Measurements from ENCODE around the gene AARS1.
A peak's percentile ranks its signal among the peaks of the same experiment; 100 is the strongest.
"Not testable (repeated sequence)": the region's sequence is repeated elsewhere in the genome, so short reads cannot be mapped to it uniquely, and the experiment has no call there.

AARS1 gene

DNA sequence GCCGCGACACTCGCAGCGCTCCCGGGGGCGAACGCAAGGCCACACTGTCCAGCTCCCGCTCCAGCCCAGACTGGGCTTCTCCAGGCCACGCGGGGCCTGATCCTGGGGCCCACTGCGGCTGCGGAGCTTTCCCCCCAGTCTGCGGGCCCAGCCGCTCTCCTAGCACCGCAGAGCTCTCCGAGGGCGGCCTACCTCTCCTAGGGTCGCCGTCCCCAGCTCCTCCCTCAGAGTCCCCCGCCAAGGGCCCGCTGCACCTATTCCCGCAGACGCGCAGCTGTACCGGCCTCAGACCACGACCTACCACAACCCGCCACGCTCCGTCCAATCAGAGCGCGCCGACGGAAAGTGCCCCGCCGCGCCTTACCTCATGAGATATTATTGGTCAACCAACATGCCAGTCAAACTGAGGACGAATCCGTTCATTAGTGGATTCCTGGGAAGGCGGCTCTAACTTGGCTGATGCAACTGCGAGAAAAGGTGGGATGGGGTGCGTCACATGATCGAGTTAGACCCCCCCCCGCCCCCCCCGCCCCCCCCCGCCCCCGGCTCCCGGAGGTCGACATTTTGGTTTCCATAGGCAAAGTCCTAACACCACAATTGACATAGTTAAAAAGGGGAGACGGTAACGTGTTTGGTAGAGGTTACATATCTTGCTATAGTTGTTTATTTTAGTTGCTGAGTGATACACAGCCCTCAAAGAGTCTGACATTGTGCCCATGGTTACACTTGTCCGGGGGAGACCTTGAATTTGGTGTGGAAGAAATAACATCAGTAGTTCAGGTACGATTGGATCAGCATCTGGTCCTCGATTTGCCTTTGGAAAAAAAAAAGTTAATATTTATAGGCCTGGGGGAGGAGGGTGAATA, at the start of gene AARS1:
Gene AARS1 (minus strand): TSS at position 278 of the 866 bp plus-strand sequence. CDS start 6,743 bp downstream, outside the sequence.
- peak; percentile 100 for DNase-seq (ENCODE audit: low read depth)

DNA sequence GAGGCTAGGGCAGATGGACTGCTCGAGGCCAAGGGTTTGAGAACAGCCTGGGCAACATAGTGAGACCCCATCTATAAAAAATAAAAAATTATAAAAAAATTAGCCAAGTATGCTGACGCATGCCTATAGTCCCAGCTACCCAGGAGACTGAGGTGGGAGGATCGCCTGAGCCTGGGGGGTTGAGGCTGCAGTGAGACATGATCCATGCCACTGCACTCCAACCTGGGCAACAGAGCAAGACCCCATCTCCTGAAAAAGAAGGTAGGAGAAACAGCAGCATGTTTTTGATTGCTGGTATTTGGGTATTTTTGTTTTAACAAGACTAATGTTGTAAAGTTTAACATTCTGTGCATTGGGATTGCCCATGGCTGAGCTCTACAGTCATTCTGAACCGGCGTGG, 48.5 kb upstream of the AARS1 start:
- DNase-seq (ENCODE audit: low read depth) = no peak

DNA sequence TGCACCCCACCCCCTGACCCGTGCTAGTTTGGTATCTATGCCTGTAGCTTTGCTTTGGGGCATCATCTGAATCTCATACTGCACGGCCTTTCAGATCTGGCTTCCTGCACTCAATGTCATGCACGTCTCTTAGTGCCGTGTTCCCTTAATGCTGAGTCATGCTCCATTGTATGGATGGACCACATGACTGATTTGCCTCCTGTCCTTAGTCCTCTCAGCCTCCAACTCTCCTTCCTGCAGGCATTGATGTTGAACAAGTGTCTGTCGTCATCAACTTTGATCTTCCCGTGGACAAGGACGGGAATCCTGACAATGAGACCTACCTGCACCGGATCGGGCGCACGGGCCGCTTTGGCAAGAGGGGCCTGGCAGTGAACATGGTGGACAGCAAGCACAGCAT, 43.4 kb upstream of the AARS1 start:
- DNase-seq (ENCODE audit: low read depth) = not testable (repeated sequence)

DNA sequence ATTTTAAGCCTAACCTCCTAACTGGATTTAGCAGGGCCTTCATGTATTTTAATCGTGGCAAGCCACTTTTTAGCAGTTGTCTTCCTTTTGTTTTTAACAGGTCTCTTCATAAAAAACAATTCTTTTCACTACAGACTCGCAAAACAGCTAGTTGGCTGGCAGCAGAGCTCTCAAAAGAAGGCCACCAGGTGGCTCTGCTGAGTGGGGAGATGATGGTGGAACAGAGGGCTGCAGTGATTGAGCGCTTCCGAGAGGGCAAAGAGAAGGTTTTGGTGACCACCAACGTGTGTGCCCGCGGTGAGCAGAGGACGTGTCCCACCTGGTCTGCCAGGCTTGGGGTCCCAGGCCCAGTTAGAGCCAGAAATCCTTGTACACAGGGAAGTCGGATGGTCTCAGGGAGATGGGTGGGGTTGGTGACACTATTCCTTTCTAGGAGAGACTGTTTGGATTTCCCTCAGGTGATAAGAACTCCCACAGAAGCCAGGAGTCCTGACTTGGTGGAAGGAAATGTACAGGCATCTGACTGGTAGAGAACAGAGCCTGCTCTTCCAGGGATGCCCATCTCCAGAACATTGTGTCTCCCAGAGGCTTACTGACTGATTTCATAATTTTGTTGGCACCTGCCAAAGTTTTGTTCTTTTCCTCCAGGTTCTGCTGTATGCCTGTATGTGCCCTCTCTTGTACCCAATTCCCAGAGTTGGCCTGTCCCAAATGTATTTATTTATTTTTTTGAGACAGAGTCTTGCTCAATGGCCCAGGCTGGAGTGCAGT, 42.5 kb upstream of the AARS1 start:
- DNase-seq (ENCODE audit: low read depth) = no peak

DNA sequence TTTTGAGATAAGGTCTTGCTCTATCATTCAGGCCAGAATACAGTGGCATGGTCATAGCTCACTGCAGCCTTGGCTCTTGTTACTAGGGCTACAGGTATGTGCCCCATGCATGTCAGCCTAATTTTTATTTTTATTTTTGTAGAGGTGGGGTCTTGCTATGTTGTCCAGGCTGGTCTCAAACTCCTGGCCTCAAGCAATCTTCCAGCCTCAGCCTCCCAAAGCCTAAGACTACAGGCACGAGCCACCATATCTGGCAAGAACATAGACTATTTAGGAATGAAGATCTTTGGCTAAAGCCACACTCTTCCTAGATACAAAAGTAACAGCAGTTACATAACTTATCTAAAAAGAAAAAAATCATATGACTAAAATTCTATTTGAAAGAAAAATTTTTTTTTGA, 41.8 kb upstream of the AARS1 start:
- DNase-seq (ENCODE audit: low read depth) = no peak

DNA sequence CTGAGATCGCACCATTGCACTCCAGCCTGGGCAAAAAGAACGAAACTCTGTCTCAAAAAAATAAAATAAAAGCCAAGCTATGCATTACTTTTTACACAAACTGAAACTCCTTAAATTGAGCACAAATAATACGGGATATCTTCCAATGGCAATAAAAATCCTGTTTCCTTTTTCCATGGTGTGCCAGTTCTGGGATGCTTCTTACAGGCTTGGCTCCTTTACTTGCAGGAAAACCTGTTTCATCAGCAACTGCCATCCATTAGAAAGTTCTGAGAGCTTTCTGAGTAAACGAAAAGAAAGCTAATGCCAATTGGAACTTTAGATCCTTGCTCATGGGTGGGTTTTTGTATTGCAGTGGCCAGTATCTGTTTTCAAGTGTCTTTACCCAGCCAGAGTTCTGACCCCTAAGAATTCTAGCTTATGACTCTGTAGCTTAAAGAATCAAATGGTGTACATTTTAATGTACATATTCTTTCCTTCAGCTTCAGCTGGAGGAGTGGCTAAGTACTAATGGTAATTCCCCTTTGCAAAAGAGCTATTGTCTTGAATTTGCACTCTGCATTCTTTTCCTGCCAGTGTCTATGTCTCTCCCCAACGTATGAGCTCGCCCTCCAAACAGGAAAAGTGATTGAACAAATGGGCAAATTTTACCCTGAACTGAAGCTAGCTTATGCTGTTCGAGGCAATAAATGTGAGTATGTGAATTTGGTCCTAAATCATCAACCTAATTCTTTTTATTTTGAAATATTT, 35.9 kb upstream of the AARS1 start:
- DNase-seq (ENCODE audit: low read depth) = no peak

DNA sequence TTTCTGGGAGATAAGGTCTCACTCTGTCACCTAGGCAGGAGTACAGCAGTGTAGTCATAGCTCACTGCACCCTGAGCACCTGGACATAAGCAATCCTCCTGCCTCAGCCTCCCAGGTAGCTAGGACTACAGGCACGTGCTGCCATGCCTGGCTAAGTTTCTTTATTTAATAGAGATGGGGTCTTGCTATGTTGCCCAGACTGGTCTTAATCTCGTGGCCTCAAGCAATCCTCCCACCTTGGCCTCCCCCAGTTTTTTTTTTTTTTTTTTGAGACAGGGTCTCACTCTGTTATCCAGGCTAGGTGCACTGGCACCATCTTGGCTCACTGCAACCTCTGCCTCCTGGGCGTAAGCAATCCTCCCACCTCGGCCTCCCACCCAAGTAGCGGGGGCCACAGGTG, 30.8 kb upstream of the AARS1 start:
- DNase-seq (ENCODE audit: low read depth) = no peak

DNA sequence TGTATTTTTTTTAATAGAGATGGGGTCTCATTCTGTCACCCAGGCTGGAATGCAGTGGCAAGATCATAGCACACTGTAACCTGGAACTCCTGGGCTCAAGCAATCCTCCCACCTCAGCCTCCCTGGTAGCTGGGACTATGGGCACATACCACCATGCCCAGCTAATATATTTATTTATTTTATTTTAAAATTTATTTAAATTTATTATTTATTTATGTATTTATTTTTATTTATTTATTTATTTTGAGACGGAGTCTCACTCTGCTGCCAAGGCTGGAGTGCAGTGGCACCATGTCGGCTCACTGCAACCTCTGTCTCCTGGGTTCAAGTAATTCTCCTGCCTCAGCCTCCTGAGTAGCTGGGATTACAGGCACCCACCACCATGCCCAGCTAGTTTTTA, 18.4 kb upstream of the AARS1 start:
- DNase-seq (ENCODE audit: low read depth) = not testable (repeated sequence)

DNA sequence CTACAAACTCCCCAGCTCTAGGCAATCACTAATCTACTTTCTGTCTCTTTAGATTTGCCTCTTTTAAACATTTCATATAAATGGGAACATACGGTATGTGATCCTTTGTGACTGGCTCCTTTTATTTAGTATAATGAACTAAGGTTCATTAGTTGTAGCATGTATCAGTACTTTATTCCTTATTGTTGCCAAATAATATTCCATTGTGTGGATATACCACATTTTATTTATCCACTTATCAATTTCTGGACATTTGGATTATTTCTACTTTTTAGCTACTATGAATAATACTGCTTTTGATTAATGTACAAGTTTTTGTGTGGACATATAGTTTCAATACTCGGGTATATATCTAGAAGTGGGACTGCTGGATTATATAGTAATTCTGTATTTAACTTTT, 17.6 kb upstream of the AARS1 start:
- no peak for DNase-seq (ENCODE audit: low read depth)

DNA sequence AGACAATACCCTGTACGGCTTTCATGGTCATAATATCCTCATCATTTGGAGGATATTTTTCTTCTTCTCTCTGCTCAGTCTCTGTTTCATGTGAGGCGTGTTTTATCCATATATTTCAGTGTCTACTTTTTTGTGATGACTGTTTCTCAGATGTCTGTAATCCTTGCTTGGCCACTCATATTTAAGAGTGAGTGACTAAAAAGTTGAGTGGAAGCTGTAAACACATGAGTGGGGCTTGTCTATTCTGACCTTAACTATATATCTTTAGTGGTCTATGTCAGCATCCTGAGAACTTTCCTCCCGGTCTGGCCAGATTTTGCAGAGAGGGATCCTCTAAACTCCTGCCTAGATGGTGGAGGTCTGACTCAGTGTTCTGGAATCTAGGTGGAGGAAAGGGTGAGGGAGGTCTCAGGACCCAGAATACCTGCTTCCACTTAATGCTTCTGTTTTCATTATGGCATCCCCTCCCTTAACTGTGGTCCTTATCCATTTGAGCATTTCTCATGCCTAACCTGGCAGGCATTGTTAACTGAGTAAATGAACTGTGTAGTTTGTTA, 15.7 kb upstream of the AARS1 start:
- peak; percentile 27 for DNase-seq (ENCODE audit: low read depth)

DNA sequence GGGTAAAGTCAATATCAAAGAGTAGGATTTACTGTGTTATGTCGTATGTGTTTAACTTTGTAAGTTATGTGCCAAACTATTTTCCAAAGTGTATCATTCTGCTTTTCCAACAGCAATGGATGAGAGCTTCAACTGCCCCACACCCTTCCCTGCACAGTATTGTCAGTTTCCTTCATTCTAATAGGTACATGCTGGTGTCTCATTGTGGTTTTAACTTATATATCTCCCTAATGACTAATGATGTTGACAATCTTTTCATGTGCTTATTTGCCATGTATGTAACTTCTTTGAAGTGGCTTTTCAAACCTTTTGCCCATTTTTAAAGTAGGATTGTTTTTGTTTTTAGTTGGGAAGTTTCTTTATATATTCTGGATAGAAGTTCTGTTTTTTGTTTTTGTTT, 13.4 kb upstream of the AARS1 start:
- DNase-seq (ENCODE audit: low read depth) = no peak

DNA sequence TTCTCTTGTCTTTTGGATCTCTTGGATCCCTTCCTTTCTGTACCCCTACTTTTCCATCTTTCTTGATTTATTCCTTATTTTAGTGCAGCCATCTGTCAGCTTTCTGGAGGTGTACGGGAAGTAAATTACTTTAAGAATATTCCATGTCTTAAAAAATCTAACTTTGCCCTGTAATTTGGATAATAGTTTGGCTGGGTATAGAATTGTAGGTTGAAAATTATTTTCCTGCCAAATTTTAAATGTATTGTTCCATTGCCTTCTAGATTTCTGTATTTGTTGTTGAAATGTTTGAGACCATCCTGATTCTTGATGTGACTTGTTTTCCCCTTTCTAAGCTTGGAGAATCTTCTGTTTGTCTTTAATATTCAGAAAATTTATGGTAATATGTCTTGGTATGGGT, 11.8 kb upstream of the AARS1 start:
- no peak for DNase-seq (ENCODE audit: low read depth)

DNA sequence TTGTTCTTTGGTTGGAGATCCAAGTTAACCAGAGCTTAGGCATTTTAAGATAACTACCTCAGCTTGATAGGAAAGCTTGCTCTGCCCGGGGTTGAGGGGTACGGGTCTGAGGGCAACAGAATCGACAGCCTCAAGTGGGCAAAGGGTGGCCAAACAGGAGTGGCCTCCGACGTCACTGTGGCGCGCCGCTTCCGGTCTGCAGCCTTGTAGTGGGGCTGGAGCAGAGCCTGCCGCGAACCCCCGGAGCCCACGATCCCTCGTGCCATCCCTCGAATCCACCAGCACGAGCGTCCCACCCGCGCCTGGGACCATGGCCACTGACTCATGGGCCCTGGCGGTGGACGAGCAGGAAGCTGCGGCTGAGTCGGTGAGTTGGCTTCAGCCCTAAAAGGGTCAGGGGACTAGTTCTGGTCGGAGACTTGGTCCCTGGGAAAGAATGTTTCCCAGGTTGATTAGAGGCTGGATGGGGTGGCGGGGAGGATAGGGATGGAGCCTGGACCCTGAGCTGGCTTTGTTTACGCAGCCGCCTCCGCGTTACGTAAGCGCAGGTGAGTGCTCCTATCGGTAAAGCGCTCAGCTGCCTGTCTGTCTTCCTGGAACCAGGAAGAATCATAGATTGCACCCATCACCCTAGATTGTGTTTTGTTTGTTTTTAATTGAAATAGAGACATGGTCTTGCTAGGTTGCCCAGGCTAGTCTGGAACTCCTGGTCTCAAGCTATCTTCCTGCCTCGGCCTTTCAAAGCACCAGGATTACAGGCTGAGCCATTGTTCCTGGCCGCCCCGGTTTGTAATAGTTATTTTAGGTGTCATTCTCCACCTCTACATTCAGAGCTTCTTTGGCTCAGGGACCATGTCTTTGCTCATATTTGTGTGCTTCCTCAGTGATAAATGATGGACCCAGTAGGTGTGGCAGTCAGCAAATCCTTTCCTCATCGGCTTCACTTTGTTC, 10.0 kb upstream of the AARS1 start, which contains the start of gene DDX19B:
Gene DDX19B (plus strand): TSS at position 199 of the 951 bp plus-strand sequence. CDS start 112 bp downstream, at position 311.
- peak; percentile 67 for DNase-seq (ENCODE audit: low read depth)

DNA sequence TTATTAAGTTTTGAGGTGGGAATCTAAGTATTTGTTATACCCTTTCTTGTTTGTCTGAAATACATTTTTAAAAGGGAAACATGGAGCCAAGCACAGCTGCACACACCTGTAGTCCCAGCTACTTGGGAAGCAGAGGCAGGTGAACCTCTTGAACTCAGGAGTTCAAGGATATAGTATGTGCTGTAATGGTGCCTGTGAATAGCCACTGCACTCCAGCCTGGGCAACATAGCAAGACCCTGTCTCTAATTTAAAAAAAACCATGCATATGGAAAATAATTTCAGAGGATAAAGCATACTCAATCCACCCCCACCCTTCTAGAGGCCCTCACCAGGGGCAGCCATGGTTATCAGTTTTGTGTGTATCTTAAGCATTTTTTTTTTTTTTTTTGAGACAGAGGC, 6.3 kb upstream of the AARS1 start:
- DNase-seq (ENCODE audit: low read depth) = no peak

DNA sequence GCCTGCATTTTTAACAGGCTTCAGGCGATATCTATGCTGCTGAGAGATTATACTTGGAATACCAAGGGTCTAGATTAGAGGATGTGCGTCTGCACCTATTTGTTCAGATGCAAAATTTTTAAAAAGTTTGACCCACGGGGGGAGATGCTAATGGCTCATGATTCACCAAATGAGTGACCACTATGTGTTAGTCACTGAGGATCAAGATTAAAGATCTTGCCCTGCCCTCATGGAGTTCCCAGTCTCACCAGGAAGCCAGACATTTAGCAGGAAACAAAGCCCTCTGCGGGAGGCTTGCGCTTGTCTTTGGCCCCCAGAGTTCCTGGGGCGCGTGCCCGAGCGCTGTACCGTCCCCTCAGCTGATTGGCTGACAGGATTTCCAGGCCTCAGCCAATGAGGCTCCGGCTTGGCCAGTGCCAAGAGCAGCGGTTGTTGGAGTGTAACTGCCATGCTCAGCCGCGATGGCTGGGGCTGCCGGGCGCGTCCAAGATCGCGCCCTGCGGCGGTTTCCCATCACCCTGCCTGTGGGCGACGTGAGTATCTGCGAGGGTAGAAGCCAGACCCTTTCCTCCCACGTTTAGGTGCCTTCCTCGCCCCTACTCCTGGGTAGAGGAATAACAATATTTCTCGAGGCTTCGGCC, 5.2 kb upstream of the AARS1 start:
- no peak for DNase-seq (ENCODE audit: low read depth)

DNA sequence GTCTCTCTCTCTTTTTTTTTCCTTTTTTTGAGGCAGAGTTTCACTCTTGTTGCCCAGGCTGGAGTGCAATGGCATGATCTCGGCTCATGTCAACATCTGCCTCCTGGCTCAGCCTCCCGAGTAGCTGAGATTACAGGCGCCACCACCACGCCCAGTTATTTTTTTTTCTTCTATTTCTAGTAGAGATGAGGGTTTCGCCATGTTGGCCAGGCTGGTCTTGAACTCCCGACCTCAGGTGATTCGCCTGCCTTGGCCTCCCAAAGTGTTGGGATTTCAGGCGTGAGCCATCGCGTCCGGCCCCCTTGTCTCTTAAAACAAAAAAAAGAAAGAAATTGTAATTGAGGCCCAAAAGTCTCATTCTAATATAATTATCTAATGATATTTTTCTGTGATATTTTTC, 2.8 kb upstream of the AARS1 start:
- not testable (repeated sequence) for DNase-seq (ENCODE audit: low read depth)

DNA sequence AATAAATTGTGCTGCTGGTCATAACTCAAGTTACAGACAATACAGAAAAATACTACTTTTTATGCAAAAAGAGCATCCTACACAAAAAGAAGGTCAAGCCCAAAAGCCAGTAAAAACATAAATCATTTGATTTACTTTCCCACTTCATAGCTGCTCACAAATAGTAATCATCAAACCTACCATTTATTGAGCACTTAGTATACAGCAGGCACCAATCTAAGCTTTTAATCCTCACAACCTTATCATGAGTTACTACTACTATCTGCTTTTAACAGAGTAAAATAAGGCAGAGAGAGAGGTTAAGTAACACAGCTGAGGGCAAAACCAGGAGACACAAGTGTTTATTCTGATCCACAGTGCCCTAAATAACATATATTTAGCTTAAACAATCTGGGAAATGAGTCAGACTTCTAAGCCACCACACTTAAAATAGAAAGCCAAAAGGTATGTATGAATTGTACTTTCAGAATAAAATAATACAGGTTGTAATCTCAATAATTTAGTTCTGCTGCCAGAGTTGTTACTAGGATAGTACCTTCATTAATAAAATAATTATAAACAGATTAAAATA, 1.7 kb upstream of the AARS1 start:
- no peak for DNase-seq (ENCODE audit: low read depth)

DNA sequence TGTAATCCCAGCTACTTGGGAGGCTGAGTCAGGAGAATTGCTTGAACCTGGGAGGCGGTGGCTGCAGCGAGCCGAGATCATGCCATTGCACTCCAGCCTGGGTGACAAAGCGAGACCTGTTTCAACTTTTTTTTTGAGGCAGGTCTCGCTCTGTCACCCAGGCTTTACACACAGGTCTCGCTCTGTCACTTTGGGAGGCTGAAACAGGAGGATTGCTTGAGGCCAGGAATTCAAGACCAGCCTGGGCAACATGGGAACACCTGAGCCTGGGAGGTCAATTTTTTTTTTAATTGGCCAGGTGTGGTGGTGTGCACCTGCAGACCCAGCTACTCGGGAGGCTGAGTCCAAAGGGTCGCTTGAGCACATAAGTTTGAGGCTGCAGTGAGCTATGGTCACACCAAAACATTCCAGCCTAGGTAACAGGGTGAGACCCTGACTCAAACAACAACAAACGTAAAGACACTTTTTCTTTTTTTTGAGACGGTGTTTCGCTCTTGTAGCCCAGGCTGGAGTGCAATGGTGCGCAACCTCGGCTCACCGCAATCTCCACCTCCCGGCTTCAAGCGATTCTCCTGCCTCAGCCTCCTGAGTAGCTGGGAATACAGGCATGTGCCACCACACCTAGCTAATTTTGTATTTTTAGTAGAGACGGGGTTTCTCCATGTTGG, 1.9 kb downstream of the AARS1 start:
- DNase-seq (ENCODE audit: low read depth) = not testable (repeated sequence)

DNA sequence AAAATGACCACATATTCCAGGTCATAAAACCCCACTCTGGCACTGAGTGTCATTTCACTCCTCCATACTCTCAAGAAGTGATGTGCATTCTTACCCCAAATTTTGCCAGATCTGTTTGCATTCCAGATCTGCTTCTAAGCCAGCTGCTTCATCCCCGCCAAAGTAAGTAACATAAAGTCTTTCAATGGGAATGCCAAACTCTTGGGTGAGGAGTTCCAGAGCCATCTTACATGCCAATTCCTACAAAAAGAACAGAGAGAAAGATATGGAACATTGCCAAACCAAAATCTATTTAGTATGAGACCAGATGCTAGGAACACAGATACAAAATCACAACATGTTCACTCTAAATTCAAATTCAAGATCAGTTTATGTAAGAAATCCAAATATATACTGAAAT, 12.9 kb downstream of the AARS1 start:
- no peak for DNase-seq (ENCODE audit: low read depth)

DNA sequence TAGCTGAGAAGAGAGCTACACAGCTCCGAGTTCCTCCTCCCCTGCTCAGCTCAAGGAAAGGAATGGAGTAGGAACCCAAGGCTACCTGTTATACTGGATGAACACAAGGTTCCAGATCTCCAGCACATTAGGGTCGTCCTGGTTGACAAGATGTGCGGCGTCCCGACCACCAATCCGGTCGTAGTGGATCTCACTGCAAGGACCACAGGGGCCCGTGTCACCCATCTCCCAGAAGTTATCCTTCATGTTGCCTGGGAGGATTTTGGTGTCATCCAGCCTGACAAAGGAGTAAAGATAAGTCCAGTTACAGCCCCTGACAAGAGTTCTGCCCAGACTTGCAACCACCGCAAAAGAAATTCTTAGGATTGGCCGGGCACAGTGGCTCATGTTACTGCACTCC, 17.6 kb downstream of the AARS1 start:
- DNase-seq (ENCODE audit: low read depth) = no peak

Measured in amniotic epithelial cell (primary cell).